Thyroid gland (tissue), 4 donors: ENCODE results near the gene RPL4. TPM values are rescaled to one million over a fixed set of nuclear protein-coding genes. Genes with fewer than 3 reads are reported as not detected.

Source experiments
- DNase-seq, 2 donors: peaks; one replicate each; pipeline ENCODE4 v3.0.0-alpha.2; 2019
- H3K27ac ChIP-seq, 3 donors: fragments of 200-600 bp; sonication (generic); 1 replicate in 2 of 3; 2 replicates in 1 of 3; pipeline ENCODE4 v1.5.1; 2016 to 2019; ENCODE audit warnings: mild to moderate bottlenecking in 1 of 3, moderate library complexity in 1 of 3
- H3K27me3 ChIP-seq: fragments of 200-600 bp; sonication (generic); one replicate; pipeline ENCODE4 v1.5.1; 2019
- H3K36me3 ChIP-seq, 2 donors: fragments of 200-600 bp; sonication (generic); one replicate each; pipeline ENCODE4 v1.5.1; 2016 to 2019
- H3K4me1 ChIP-seq, 2 donors: fragments of 200-600 bp; sonication (generic); one replicate each; pipeline ENCODE4 v1.5.1; 2017 to 2019
- H3K4me3 ChIP-seq, 3 donors: fragments of 200-600 bp; sonication (generic); replicated peaks in 1 of 3; 1 replicate in 2 of 3; 2 replicates in 1 of 3; pipeline ENCODE4 v1.5.1; 2016; ENCODE audit warnings: mild to moderate bottlenecking in 1 of 3
- H3K9me3 ChIP-seq: fragments of 200-600 bp; sonication (generic); one replicate; pipeline ENCODE4 v1.5.1; 2017
- POLR2A ChIP-seq, 2 donors: fragments of 450-650 bp; IDR thresholded peaks; one replicate each; pipeline ENCODE4 v1.6.1; 2017; ENCODE audit warnings: antibody characterized with exemption in 2 of 2, mild to moderate bottlenecking in 2 of 2, moderate library complexity in 1 of 2
- WGBS, 2 donors: methylation state at CpG; one replicate each; pipeline ENCODE4 v1.1.5; 2017; 5-methylcytosine and 5-hydroxymethylcytosine counted together
- intact Hi-C: fragments of 100-400 bp; cut with DNase I; formaldehyde crosslinking; loops from one replicate; pipeline ENCODE4 v1.15.1; 2023
- total RNA-seq, 4 donors: library from RNA; depleted of rRNA; stranded (reverse); fragments of >200 nt; gene quantifications; one replicate each; pipeline ENCODE4 v1.2.3, GENCODE V29; 2016
- TF ChIP-seq, protein P1 (sequence below), 6 experiments: fragments of 200-600 bp in 3 of 6; fragments of 450-650 bp in 3 of 6; sonication (generic) in 3 of 6; IDR thresholded peaks; one replicate each; pipeline ENCODE4 v1.5.1; 2016 to 2019; ENCODE audit warnings: antibody characterized with exemption in 6 of 6, mild to moderate bottlenecking in 2 of 6, inconsistent platforms in 1 of 6, moderate library complexity in 1 of 6

The RPL4 gene
- total RNA-seq, 4 donors from 2014 or later: 3,485 to 7,540 (median 5,598) TPM

DNA sequence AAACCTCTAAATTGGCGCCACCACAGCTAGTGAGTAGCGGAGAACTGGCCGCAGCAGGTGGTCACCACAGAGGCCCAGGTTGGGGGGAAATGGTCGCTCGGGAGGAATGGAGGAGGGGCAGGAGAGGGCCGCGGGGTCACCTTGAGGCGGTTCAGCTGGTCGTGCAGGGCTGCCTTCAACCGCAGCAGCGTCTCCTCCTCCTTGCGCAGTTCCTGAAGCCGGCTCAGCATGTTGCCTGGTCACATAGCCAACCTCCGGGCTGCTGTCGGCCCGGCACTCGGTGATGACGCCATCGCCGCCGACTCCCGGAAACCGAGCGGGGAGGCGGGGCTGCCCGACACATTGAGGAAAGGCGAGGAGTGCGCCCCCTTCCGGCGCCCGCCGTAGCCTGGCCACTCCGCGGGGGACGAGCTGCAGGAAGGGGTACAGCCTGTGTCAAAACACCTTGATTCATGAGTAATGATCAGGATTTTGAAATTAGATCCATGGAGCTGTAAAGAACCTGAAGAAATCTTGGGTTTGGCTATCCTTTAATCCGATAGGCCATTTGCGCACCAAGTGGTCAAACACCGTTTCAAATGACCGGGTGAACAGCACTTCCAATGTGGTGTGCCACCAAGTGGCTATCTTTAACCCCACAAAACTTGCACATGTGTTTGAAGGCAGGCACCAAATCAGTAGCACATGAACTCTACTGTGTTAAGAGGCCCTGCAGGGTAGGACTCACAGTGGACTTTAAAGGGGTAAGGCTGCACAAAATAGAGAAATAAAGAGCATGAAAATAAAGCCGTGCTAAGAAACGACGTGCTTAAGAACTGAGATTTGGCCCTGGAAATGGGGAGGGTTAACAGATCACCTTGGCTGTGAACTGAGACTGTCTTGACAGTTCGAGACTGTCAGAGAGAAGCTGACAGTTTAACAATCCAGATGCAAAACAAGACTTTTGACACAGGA is 6.9 kb downstream of the RPL4 start, which contains the start of gene SNAPC5:
TSS of gene SNAPC5 (minus strand) at position 261 of the 954 bp plus-strand sequence. CDS start at position 230, 31 bp downstream.
- Histone ChIP-seq H3K4me1 (peaks cover 12% of the 10 kb centered on the region in 2 donors), H3K27me3 (no peaks in the 10 kb centered on the region), H3K9me3 (no peaks in the 10 kb centered on the region), H3K27ac (peak within 1 kb of the TSS; percentile 45 to 69 (median 62)), H3K4me3 (peak within 1 kb of the TSS; percentile 15 to 96 (median 86)), H3K36me3 (peaks cover 46 to 58% of the 10 kb centered on the region in 2 donors)
- intact Hi-C loops: loop anchor here (2.0 kb wide), 1 partner anchor 111 kb away; the partner anchor contains the start of gene MAP2K1
- DNase-seq: peak; percentile 97 to 98
- peak in 1 of 2 donors; percentile 77 for TF ChIP-seq POLR2A (IDR thresholded peaks at IDR 0.05)
- TF ChIP-seq, protein P1, sequence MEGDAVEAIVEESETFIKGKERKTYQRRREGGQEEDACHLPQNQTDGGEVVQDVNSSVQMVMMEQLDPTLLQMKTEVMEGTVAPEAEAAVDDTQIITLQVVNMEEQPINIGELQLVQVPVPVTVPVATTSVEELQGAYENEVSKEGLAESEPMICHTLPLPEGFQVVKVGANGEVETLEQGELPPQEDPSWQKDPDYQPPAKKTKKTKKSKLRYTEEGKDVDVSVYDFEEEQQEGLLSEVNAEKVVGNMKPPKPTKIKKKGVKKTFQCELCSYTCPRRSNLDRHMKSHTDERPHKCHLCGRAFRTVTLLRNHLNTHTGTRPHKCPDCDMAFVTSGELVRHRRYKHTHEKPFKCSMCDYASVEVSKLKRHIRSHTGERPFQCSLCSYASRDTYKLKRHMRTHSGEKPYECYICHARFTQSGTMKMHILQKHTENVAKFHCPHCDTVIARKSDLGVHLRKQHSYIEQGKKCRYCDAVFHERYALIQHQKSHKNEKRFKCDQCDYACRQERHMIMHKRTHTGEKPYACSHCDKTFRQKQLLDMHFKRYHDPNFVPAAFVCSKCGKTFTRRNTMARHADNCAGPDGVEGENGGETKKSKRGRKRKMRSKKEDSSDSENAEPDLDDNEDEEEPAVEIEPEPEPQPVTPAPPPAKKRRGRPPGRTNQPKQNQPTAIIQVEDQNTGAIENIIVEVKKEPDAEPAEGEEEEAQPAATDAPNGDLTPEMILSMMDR (IDR thresholded peaks at IDR 0.05): peak; percentile 91 to 98 (median 96)
- WGBS, 2 donors: 14 to 21% methylated on average over 18 to 24 of the region's 43 CpGs

DNA sequence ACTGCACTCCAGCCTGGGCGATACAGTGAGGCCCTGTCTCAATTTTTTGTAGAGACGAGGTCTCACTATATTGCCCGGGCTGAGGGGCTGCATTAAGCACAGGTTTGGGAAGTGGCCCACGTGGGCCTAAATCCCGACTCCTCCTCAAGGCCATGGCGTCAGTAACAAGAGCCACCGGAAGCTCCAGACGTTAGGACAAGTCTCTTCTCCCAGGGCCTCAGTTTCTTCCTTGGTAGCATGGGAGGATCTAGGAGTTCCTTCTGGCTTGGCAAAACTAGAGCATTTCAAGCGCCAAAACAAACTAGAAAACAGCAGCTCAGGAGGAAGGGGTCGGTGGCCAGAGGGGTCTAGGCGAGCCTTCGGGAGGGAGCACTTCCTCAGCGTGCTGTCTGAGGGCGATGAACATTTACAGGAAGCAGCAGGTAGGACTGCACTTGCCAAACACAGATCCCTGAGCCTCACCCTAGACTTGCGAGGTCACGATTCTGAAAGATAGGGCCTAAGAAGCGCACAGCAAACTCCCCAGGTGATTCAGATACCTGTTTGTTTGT is 7.6 kb downstream of the RPL4 start:
- no peak for DNase-seq
- H3K27me3 ChIP-seq: no peaks in the 10 kb centered on the region
- peaks cover 11 to 12% of the 10 kb centered on the region in 2 donors for H3K4me1 ChIP-seq
- 17 to 18% methylated on average over 15 to 17 of the region's 17 CpGs for WGBS, 2 donors
- peak overlapping the region; percentile 15 to 96 (median 86) for H3K4me3 ChIP-seq
- intact Hi-C loops: loop anchor here (2.0 kb wide), 1 partner anchor 110 kb away; the partner anchor contains the start of gene MAP2K1
- TF ChIP-seq, protein P1 (IDR thresholded peaks at IDR 0.05): no peak
- no peak for TF ChIP-seq POLR2A (IDR thresholded peaks at IDR 0.05)
- H3K27ac ChIP-seq: peak overlapping the region; percentile 45 to 69 (median 62)
- no peaks in the 10 kb centered on the region for H3K9me3 ChIP-seq
- H3K36me3 ChIP-seq: peaks cover 39 to 57% of the 10 kb centered on the region in 2 donors

DNA sequence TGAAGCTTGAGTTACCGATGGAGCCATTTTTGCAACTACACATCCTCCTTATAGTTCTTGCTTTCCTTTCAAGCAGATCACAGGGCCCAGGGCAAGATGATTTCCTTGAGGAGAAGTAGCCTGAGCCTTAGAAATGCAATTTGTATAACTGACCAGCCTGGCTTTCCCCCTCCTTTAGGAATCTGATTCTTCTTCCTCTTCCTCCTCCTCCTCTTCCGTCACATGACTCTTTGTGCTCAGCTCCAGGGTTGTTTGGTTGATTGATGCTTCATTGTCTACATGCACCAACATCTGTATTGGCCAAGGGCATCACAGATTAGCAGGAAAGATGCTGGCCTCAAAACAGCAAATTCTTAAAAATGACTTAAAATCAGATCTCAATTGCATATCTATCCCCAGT is 10.4 kb downstream of the RPL4 start:
- Histone ChIP-seq H3K27me3 (no peaks in the 10 kb centered on the region), H3K4me3 (no peak overlapping the region), H3K27ac (no peak overlapping the region), H3K36me3 (peaks cover 25 to 46% of the 10 kb centered on the region in 2 donors), H3K4me1 (peaks cover 11 to 12% of the 10 kb centered on the region in 2 donors), H3K9me3 (no peaks in the 10 kb centered on the region)
- 92 to 97% methylated on average over 2 of the region's 2 CpGs for WGBS, 2 donors
- TF ChIP-seq, protein P1 (IDR thresholded peaks at IDR 0.05): no peak
- no peak for TF ChIP-seq POLR2A (IDR thresholded peaks at IDR 0.05)
- no peak for DNase-seq
- intact Hi-C loops: no loop called here

DNA sequence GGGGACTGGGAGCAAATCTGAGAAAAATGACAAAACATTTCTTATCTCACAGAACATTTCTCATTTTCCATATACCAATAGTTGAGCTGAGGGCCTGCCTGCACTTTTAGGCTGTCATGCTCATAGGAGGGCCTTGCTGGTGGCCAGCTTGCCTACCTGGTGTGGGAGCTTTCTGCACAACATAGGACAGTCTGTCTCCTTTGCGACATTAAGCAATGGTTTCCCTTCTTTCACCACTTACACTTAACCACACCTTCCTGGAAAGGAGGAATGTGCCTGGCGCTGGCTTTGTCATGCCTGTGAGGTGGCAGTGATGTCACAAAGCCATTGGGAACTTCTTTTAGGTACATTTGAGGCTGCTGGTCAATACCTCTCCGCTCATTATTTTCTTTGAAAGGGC is 12.8 kb downstream of the RPL4 start:
- no peak overlapping the region for H3K27ac ChIP-seq
- intact Hi-C loops: no loop called here
- no peak for DNase-seq
- H3K27me3 ChIP-seq: no peaks in the 10 kb centered on the region
- H3K4me1 ChIP-seq: peaks cover 6 to 8% of the 10 kb centered on the region in 2 donors
- peaks cover 19 to 39% of the 10 kb centered on the region in 2 donors for H3K36me3 ChIP-seq
- TF ChIP-seq POLR2A (IDR thresholded peaks at IDR 0.05): no peak
- TF ChIP-seq, protein P1 (IDR thresholded peaks at IDR 0.05): no peak
- 94 to 95% methylated on average over 3 of the region's 3 CpGs for WGBS, 2 donors
- H3K4me3 ChIP-seq: no peak overlapping the region
- H3K9me3 ChIP-seq: no peaks in the 10 kb centered on the region
